ENCODE measurements around the gene ADGRD1.

DNA sequence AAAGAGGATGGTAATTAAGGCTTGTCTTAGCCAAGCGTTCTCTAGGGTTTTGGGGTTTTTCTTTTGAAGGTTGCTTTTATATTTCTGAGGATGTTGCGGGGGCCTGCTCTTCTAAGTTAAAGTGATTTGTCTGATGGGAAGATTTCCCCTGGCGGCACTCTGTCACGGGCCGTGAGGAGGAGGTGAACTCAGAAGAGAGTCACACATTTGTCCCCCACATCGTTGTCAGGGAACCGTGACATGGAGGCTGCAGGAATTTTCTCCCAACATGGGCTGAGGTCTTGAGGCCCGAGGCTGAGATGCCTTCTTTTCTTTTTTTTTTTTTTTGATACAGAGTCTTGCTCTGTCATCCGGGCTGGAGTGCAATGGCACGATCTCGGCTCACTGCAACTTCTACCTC, 71.5 kb downstream of the ADGRD1 start:
- TF ChIP-seq SIN3A (IDR thresholded peaks at IDR 0.05; ENCODE audit: borderline replicate concordance, insufficient read depth, low read length) (no peak), POLR2AphosphoS5 (IDR thresholded peaks at IDR 0.05; ENCODE audit: low read depth, low read length) (no peak)

Measured in PFSK-1 (cell line).